HG03045 (cell line): ENCODE data around the gene TLX2.
"Not testable (repeated sequence)": the region's sequence is repeated elsewhere in the genome, so short reads cannot be mapped to it uniquely, and the experiment has no call there.

Experiments used
- ATAC-seq: cut with Tn5 transposase; IDR thresholded peaks from one replicate; pipeline ENCODE4 v1.9.1; 2021; ENCODE audit warnings: mild to moderate bottlenecking, moderate library complexity; ENCODE audit not compliant: unreplicated experiment

Gene TLX2

GRCh38 chr2:74552914-74553811 is 38.9 kb downstream of the TLX2 start:
- no peak for ATAC-seq

- ATAC-seq = peak; percentile 62
These were observed 39.9 kb downstream of the TLX2 start, which contains the start of the genes DOK1 and LOXL3 for GRCh38 chr2:74553892-74554819. Gene DOK1 (plus strand): TSS chr2:74554720. CDS start chr2:74554755, 35 bp downstream. Gene LOXL3 (minus strand): TSS chr2:74553942. CDS start chr2:74552634, 1,308 bp downstream.

GRCh38 chr2:74554820-74555531 is 40.7 kb downstream of the TLX2 start:
- ATAC-seq = peak; percentile 41

- no peak for ATAC-seq
These were observed 41.4 kb downstream of the TLX2 start for GRCh38 chr2:74555610-74556103.

- no peak for ATAC-seq
These were observed 41.9 kb downstream of the TLX2 start for GRCh38 chr2:74556159-74556558.

- ATAC-seq = no peak
These were observed 42.7 kb downstream of the TLX2 start for GRCh38 chr2:74556831-74557370.

- ATAC-seq = no peak
These were observed 44.3 kb downstream of the TLX2 start for GRCh38 chr2:74558284-74559230.

- ATAC-seq = no peak
These were observed 45.7 kb downstream of the TLX2 start for GRCh38 chr2:74559912-74560311.

- ATAC-seq = no peak
These were observed 46.3 kb downstream of the TLX2 start for GRCh38 chr2:74560591-74560990.

GRCh38 chr2:74561022-74561421 is 46.8 kb downstream of the TLX2 start:
- not testable (repeated sequence) for ATAC-seq

GRCh38 chr2:74562126-74562775 is 48.0 kb downstream of the TLX2 start:
- ATAC-seq = no peak

GRCh38 chr2:74564222-74564621 is 50.0 kb downstream of the TLX2 start:
- no peak for ATAC-seq

GRCh38 chr2:74566076-74566753 is 52.0 kb downstream of the TLX2 start:
- ATAC-seq = no peak

- no peak for ATAC-seq
These were observed 52.5 kb downstream of the TLX2 start for GRCh38 chr2:74566754-74567085.
